Measurements from ENCODE around the gene PLSCR5. TPM values are rescaled to one million over a fixed set of nuclear protein-coding genes. Genes with fewer than 3 reads are reported as not detected.

PLSCR5 gene
- polyA plus RNA-seq, 1 experiment, result not detected

DNA sequence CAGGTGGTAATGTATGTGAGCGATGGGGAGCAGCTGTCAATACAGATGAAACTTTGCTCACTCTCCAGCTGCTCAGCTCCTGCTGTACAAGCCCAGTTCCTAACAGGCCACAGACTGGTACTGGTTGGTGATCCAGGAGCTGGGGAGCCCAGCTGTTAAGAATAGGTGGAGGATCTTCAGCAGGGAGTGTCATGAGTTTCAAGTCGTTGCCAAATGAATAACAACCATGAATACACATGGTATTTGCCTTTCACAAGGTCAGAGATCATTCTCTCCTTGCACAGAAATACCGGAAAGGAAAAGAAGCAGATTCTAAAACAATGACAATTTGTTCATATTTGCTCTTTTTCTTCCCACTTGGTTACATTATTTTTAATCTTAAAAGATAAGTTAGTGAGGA, 65.8 kb downstream of the PLSCR5 start:
- POLR2A ChIA-PET, result no interaction called here
- no peak for DNase-seq (ENCODE audit: low read depth, low spot score)
- CTCF ChIA-PET, result interaction anchor here (1.7 kb wide), 1 partner anchor 50 kb away, joined by 5 read pairs; no protein-coding TSS in a partner anchor
- no peak overlapping the region for H3K4me3 ChIP-seq (ENCODE audit: low read depth, low read length)
- H3K9me3 ChIP-seq (ENCODE audit: control insufficient read depth, insufficient read depth, low read length), result peaks cover 4% of the 10 kb centered on the region; the same call in 1 of the 2 replicates
- TF ChIP-seq, protein P1, sequence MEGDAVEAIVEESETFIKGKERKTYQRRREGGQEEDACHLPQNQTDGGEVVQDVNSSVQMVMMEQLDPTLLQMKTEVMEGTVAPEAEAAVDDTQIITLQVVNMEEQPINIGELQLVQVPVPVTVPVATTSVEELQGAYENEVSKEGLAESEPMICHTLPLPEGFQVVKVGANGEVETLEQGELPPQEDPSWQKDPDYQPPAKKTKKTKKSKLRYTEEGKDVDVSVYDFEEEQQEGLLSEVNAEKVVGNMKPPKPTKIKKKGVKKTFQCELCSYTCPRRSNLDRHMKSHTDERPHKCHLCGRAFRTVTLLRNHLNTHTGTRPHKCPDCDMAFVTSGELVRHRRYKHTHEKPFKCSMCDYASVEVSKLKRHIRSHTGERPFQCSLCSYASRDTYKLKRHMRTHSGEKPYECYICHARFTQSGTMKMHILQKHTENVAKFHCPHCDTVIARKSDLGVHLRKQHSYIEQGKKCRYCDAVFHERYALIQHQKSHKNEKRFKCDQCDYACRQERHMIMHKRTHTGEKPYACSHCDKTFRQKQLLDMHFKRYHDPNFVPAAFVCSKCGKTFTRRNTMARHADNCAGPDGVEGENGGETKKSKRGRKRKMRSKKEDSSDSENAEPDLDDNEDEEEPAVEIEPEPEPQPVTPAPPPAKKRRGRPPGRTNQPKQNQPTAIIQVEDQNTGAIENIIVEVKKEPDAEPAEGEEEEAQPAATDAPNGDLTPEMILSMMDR (IDR thresholded peaks at IDR 0.05; ENCODE audit: low read depth, low read length), result no peak
- H3K27ac ChIP-seq (ENCODE audit: low read depth, low read length), result no peak overlapping the region
- H3K27me3 ChIP-seq (ENCODE audit: control insufficient read depth, insufficient read depth, low read length), result no peaks in the 10 kb centered on the region

DNA sequence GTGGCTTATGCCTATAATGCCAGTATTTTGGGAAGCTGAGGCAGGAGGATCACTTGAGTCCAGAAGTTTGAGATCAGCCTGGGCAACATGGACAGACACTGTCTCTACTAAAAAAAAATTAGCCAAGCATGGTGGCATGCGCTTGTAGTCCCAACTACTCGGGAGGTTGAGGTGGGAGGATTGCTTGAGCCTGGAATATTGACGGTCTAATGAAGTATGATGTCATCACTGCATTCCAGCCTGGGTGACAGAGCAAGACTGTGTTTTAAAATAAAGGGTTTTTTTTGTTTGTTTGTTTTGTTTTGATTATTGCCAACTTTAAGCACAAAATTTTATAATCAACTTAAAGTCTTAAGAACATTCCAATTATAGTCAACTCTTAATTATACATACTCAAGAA, 67.5 kb downstream of the PLSCR5 start:
- no peak for DNase-seq (ENCODE audit: low read depth, low spot score)
- no peaks in the 10 kb centered on the region for H3K27me3 ChIP-seq (ENCODE audit: control insufficient read depth, insufficient read depth, low read length)
- no peak overlapping the region for H3K4me3 ChIP-seq (ENCODE audit: low read depth, low read length)
- H3K27ac ChIP-seq (ENCODE audit: low read depth, low read length), result no peak overlapping the region
- H3K9me3 ChIP-seq (ENCODE audit: control insufficient read depth, insufficient read depth, low read length), result no peaks in the 10 kb centered on the region
- ChIA-PET POLR2A (no interaction called here), CTCF (no interaction called here)
- TF ChIP-seq, protein P1 (IDR thresholded peaks at IDR 0.05; ENCODE audit: low read depth, low read length), result no peak

DNA sequence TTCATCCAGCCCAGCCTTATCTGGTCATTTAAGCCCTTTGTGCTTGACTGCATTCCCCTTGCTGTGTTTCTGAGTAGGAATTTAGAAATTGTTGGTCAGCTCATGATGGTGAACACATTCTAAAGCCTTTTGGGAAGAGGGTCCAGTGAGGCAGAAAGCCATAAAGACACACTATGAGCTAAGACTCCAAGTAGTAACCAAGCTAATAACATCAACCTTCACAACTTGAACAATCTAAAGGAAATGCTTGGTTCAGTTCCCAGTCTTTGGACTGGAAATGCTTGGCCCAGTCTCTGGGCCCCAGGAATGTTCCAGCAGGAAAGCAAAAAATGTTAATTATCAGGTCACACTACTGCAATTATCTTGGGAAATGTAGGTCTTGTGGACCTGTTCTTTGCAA, 68.5 kb downstream of the PLSCR5 start:
- Histone ChIP-seq H3K27ac (ENCODE audit: low read depth, low read length) (no peak overlapping the region), H3K27me3 (ENCODE audit: control insufficient read depth, insufficient read depth, low read length) (no peaks in the 10 kb centered on the region), H3K9me3 (ENCODE audit: control insufficient read depth, insufficient read depth, low read length) (no peaks in the 10 kb centered on the region), H3K4me3 (ENCODE audit: low read depth, low read length) (no peak overlapping the region)
- TF ChIP-seq, protein P1 (IDR thresholded peaks at IDR 0.05; ENCODE audit: low read depth, low read length), result no peak
- ChIA-PET CTCF (no interaction called here), POLR2A (no interaction called here)
- no peak for DNase-seq (ENCODE audit: low read depth, low spot score)

Small RNA genes within 50 kb of the gene (small RNA-seq; reads per million reads assigned to genes)
- gene RNU6-428P (ENCODE audit: insufficient read length, low read depth), result not detected

Other genes starting within 250 kb of the PLSCR5 start
- not detected in 2 replicates for gene PLSCR2, start 135.8 kb downstream of the PLSCR5 start, polyA plus RNA-seq (2011; rRNA removed)
- 33.7 and 40.4 TPM in 2 replicates for gene PLSCR1, start 60.7 kb downstream of the PLSCR5 start, polyA plus RNA-seq (2011; rRNA removed)

All from AG04450 (cell line).